Mucosa of stomach (tissue), 1 donor: ENCODE results near the gene ESPNL.

ENCODE experiments used
- H3K27me3 ChIP-seq: one replicate; pipeline ENCODE4 v1.7.0; 2013; ENCODE audit warnings: mild to moderate bottlenecking, low read length; ENCODE audit not compliant: control insufficient read depth, insufficient read depth
- H3K36me3 ChIP-seq: one replicate; pipeline ENCODE4 v1.7.0; 2013; ENCODE audit warnings: low read length; ENCODE audit not compliant: control insufficient read depth, insufficient read depth
- H3K4me1 ChIP-seq: one replicate; pipeline ENCODE4 v1.7.0; 2013; ENCODE audit warnings: mild to moderate bottlenecking, low read length; ENCODE audit not compliant: control insufficient read depth, insufficient read depth
- H3K4me3 ChIP-seq: one replicate; pipeline ENCODE4 v1.7.0; 2013; ENCODE audit warnings: low read length
- H3K9ac ChIP-seq: one replicate; pipeline ENCODE4 v1.7.0; 2013; ENCODE audit warnings: mild to moderate bottlenecking, low read length, moderate library complexity
- H3K9me3 ChIP-seq: one replicate; pipeline ENCODE4 v1.7.0; 2013; ENCODE audit warnings: mild to moderate bottlenecking, low read length, moderate library complexity; ENCODE audit not compliant: control insufficient read depth
- donor health status: Pancreatic carcinoma.

Gene ESPNL

GRCh38 chr2:238159661-238160205 is 59.6 kb downstream of the ESPNL start:
- Histone ChIP-seq H3K36me3 (no peaks in the 10 kb centered on the region), H3K9ac (no peak overlapping the region), H3K4me3 (no peak overlapping the region), H3K4me1 (peaks cover 19% of the 10 kb centered on the region), H3K27me3 (peaks cover 35% of the 10 kb centered on the region), H3K9me3 (no peaks in the 10 kb centered on the region)

- Histone ChIP-seq H3K9ac (no peak overlapping the region), H3K36me3 (no peaks in the 10 kb centered on the region), H3K27me3 (peaks cover 42% of the 10 kb centered on the region), H3K4me1 (peaks cover 19% of the 10 kb centered on the region), H3K4me3 (no peak overlapping the region), H3K9me3 (no peaks in the 10 kb centered on the region)
These were observed 60.3 kb downstream of the ESPNL start for GRCh38 chr2:238160206-238161129.

- Histone ChIP-seq H3K27me3 (peaks cover 42% of the 10 kb centered on the region), H3K4me1 (peaks cover 19% of the 10 kb centered on the region), H3K4me3 (no peak overlapping the region), H3K9me3 (no peaks in the 10 kb centered on the region), H3K9ac (no peak overlapping the region), H3K36me3 (no peaks in the 10 kb centered on the region)
These were observed 61.3 kb downstream of the ESPNL start for GRCh38 chr2:238161291-238162051.

- peaks cover 42% of the 10 kb centered on the region for H3K27me3 ChIP-seq
- H3K9ac ChIP-seq, result no peak overlapping the region
- H3K9me3 ChIP-seq, result no peaks in the 10 kb centered on the region
- no peaks in the 10 kb centered on the region for H3K36me3 ChIP-seq
- H3K4me1 ChIP-seq, result peaks cover 19% of the 10 kb centered on the region
- no peak overlapping the region for H3K4me3 ChIP-seq
These were observed 62.2 kb downstream of the ESPNL start for GRCh38 chr2:238162251-238162845.

- Histone ChIP-seq H3K36me3 (no peaks in the 10 kb centered on the region), H3K4me3 (no peak overlapping the region), H3K4me1 (peaks cover 16% of the 10 kb centered on the region), H3K27me3 (peaks cover 42% of the 10 kb centered on the region), H3K9me3 (no peaks in the 10 kb centered on the region), H3K9ac (no peak overlapping the region)
These were observed 62.8 kb downstream of the ESPNL start for GRCh38 chr2:238162846-238163441.

GRCh38 chr2:238163481-238164198 is 63.5 kb downstream of the ESPNL start:
- Histone ChIP-seq H3K4me3 (no peak overlapping the region), H3K36me3 (no peaks in the 10 kb centered on the region), H3K4me1 (peaks cover 17% of the 10 kb centered on the region), H3K27me3 (peaks cover 42% of the 10 kb centered on the region), H3K9me3 (no peaks in the 10 kb centered on the region), H3K9ac (no peak overlapping the region)

GRCh38 chr2:238164906-238165287 is 64.8 kb downstream of the ESPNL start:
- Histone ChIP-seq H3K27me3 (peaks cover 34% of the 10 kb centered on the region), H3K9me3 (no peaks in the 10 kb centered on the region), H3K36me3 (no peaks in the 10 kb centered on the region), H3K4me3 (no peak overlapping the region), H3K9ac (no peak overlapping the region), H3K4me1 (peaks cover 27% of the 10 kb centered on the region)

- Histone ChIP-seq H3K4me3 (no peak overlapping the region), H3K36me3 (no peaks in the 10 kb centered on the region), H3K27me3 (peaks cover 30% of the 10 kb centered on the region), H3K9ac (no peak overlapping the region), H3K4me1 (peaks cover 26% of the 10 kb centered on the region), H3K9me3 (no peaks in the 10 kb centered on the region)
These were observed 65.3 kb downstream of the ESPNL start for GRCh38 chr2:238165288-238165921.

GRCh38 chr2:238166391-238167343 is 66.5 kb downstream of the ESPNL start:
- Histone ChIP-seq H3K36me3 (no peaks in the 10 kb centered on the region), H3K27me3 (peaks cover 29% of the 10 kb centered on the region), H3K9me3 (no peaks in the 10 kb centered on the region), H3K4me1 (peaks cover 29% of the 10 kb centered on the region), H3K4me3 (no peak overlapping the region), H3K9ac (no peak overlapping the region)

GRCh38 chr2:238167344-238167715 is 67.2 kb downstream of the ESPNL start:
- Histone ChIP-seq H3K4me1 (peaks cover 29% of the 10 kb centered on the region), H3K9ac (no peak overlapping the region), H3K36me3 (no peaks in the 10 kb centered on the region), H3K27me3 (peaks cover 24% of the 10 kb centered on the region), H3K4me3 (no peak overlapping the region), H3K9me3 (no peaks in the 10 kb centered on the region)
